Measurements from ENCODE around the gene PPP2R2C.

DNA sequence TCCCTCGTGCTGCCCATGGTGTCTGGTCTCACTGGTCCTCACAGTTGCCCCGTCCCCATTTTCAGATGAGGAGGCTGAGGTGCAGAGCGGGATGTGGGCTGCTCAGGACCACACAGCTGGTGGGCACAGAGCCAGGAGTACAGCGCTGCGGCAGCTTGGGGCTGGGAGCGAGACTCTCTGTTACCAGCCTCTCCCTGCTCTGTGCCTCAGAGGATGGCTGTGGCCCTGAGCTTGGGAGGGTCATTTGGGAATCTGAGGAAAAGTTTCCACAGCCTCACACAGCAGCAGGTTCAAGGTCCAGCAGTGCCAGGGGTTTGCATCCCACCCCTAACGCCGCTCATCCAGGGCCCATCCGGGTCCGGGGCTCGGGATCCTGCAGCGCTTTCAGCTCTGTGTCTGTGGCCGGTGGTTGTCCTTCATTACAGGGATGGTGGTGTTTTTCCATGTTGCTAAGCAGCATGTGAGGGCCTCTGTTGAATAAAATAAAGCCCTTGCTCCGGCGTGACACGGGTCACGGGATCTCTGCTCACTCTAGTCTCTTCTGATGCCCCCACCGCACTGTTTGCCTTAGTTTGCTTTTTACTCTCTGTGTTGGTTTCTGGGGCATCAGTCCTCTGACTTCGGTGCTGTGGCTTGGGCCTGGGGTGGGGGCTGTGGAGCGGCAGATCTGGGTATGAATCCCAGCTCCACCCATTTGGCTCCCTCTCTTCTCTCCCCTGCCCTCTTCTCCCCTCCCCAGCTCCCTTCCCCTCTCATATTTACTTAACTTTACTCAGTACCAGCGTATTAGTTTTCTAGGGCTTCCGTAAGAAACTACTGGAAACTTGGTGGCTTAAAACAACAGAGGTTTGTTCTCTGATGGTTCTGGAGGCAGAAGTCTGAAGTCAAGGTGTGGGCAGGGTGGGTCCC is 196.3 kb downstream of the PPP2R2C start:
- TF ChIP-seq, protein P1, sequence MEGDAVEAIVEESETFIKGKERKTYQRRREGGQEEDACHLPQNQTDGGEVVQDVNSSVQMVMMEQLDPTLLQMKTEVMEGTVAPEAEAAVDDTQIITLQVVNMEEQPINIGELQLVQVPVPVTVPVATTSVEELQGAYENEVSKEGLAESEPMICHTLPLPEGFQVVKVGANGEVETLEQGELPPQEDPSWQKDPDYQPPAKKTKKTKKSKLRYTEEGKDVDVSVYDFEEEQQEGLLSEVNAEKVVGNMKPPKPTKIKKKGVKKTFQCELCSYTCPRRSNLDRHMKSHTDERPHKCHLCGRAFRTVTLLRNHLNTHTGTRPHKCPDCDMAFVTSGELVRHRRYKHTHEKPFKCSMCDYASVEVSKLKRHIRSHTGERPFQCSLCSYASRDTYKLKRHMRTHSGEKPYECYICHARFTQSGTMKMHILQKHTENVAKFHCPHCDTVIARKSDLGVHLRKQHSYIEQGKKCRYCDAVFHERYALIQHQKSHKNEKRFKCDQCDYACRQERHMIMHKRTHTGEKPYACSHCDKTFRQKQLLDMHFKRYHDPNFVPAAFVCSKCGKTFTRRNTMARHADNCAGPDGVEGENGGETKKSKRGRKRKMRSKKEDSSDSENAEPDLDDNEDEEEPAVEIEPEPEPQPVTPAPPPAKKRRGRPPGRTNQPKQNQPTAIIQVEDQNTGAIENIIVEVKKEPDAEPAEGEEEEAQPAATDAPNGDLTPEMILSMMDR (IDR thresholded peaks at IDR 0.05 in 8 of 11, conservative IDR thresholded peaks at IDR 0.05 in 3 of 11), result no peak
- TF ChIP-seq POLR2A (IDR thresholded peaks at IDR 0.05), result no peak
